Sigmoid colon (tissue), 7 donors: ENCODE measurements around the gene LPP. TPM values are rescaled to one million over a fixed set of nuclear protein-coding genes. Genes with fewer than 3 reads are reported as not detected.

ENCODE experiments used
- DNase-seq: peaks from one replicate; pipeline ENCODE4 v3.0.0-alpha.2; 2019
- H3K27ac ChIP-seq, 4 donors: fragments of 200-600 bp; sonication (generic); one replicate each; pipeline ENCODE4 v1.5.1; 2016 to 2019; ENCODE audit warnings: mild to moderate bottlenecking in 1 of 4
- H3K27me3 ChIP-seq, 3 donors: fragments of 200-600 bp; sonication (generic); one replicate each; pipeline ENCODE4 v1.5.1; 2019; ENCODE audit warnings: mild to moderate bottlenecking in 1 of 3
- H3K36me3 ChIP-seq, 4 donors: fragments of 200-600 bp; sonication (generic); one replicate each; pipeline ENCODE4 v1.5.1; 2016 to 2019
- H3K4me1 ChIP-seq, 4 donors: fragments of 200-600 bp; sonication (generic); one replicate each; pipeline ENCODE4 v1.5.1; 2017 to 2019
- H3K4me3 ChIP-seq, 4 donors: fragments of 200-600 bp; sonication (generic); one replicate each; pipeline ENCODE4 v1.5.1; 2017 to 2019; ENCODE audit warnings: mild to moderate bottlenecking in 2 of 4, moderate library complexity in 1 of 4
- H3K9me3 ChIP-seq, 4 donors: fragments of 200-600 bp in 3 of 4; sonication (generic) in 3 of 4; one replicate each; pipeline versions ENCODE4 v1.5.1 to v1.6.1; 2013 to 2019
- EP300 ChIP-seq, 4 donors: sonication (generic); formaldehyde crosslinking; IDR thresholded peaks; one replicate each; pipeline ENCODE4 v1.6.1; 2017; ENCODE audit warnings: antibody characterized with exemption in 4 of 4
- POLR2A ChIP-seq, 2 donors: fragments of 450-650 bp; IDR thresholded peaks; one replicate each; pipeline ENCODE4 v1.6.1; 2016; ENCODE audit warnings: antibody characterized with exemption in 2 of 2, mild to moderate bottlenecking in 2 of 2, moderate library complexity in 2 of 2
- POLR2AphosphoS5 ChIP-seq, 4 donors: sonication (generic); formaldehyde crosslinking; IDR thresholded peaks; one replicate each; pipeline ENCODE4 v1.6.1; 2017; ENCODE audit warnings: antibody characterized with exemption in 4 of 4
- WGBS, 2 donors: extraction: QIAGEN DNeasy Blood & Tissue Kit; methylation state at CpG; one replicate each; pipeline ENCODE4 v1.1.7; 2013; 5-methylcytosine and 5-hydroxymethylcytosine counted together
- intact Hi-C: fragments of 100-400 bp; cut with DNase I; formaldehyde crosslinking; loops from one replicate; pipeline ENCODE4 v1.15.1; 2023
- polyA plus RNA-seq, 3 donors: library from polyadenylated mRNA; stranded (reverse); fragments of 200-250 nt; gene quantifications; one replicate each; pipeline ENCODE4 v1.2.3, GENCODE V29; 2013
- total RNA-seq, 4 donors: library from RNA; depleted of rRNA; stranded (reverse); fragments of >200 nt; gene quantifications; one replicate each; pipeline ENCODE4 v1.1.0, GENCODE V29; 2016
- TF ChIP-seq, protein P1 (sequence below), 4 experiments: fragments of 450-650 bp in 3 of 4; fragments of 200-600 bp in 1 of 4; IDR thresholded peaks; one replicate each; pipeline ENCODE4 v1.5.1; 2016 to 2019; ENCODE audit warnings: antibody characterized with exemption in 4 of 4, mild to moderate bottlenecking in 3 of 4, moderate library complexity in 2 of 4
- donor health status: healthy with polysubstance abuse.
- donor health status: Bipolar disorder and iron deficiency.
- donor health status: healthy.

LPP gene
- total and polyA plus RNA-seq, 7 donors: 5.3 to 1,773 (median 824) TPM

- Histone ChIP-seq H3K9me3 (no peaks in the 10 kb centered on the region), H3K27me3 (no peaks in the 10 kb centered on the region), H3K4me1 (peaks cover 0 to 97% (median 95%) of the 10 kb centered on the region in 4 donors), H3K4me3 (no peak overlapping the region), H3K36me3 (no peaks in the 10 kb centered on the region), H3K27ac (peak overlapping the region; percentile 88 to 94 (median 90))
- intact Hi-C loops: no loop called here
- no peak for TF ChIP-seq POLR2A (IDR thresholded peaks at IDR 0.05)
- no peak for TF ChIP-seq EP300 (IDR thresholded peaks at IDR 0.05)
- TF ChIP-seq, protein P1, sequence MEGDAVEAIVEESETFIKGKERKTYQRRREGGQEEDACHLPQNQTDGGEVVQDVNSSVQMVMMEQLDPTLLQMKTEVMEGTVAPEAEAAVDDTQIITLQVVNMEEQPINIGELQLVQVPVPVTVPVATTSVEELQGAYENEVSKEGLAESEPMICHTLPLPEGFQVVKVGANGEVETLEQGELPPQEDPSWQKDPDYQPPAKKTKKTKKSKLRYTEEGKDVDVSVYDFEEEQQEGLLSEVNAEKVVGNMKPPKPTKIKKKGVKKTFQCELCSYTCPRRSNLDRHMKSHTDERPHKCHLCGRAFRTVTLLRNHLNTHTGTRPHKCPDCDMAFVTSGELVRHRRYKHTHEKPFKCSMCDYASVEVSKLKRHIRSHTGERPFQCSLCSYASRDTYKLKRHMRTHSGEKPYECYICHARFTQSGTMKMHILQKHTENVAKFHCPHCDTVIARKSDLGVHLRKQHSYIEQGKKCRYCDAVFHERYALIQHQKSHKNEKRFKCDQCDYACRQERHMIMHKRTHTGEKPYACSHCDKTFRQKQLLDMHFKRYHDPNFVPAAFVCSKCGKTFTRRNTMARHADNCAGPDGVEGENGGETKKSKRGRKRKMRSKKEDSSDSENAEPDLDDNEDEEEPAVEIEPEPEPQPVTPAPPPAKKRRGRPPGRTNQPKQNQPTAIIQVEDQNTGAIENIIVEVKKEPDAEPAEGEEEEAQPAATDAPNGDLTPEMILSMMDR (IDR thresholded peaks at IDR 0.05): no peak
- TF ChIP-seq POLR2AphosphoS5 (IDR thresholded peaks at IDR 0.05): no peak
- 12 to 57% methylated on average over 4 of the region's 4 CpGs for WGBS, 2 donors
- no peak for DNase-seq
These were observed 115.1 kb downstream of the LPP start for GRCh38 chr3:188269040-188269439.

GRCh38 chr3:188270423-188270972 lies 116.5 kb downstream of the LPP start:
- intact Hi-C loops: loop anchor here (5.0 kb wide), 1 partner anchor 218 kb away; no protein-coding TSS in a partner anchor
- TF ChIP-seq EP300 (IDR thresholded peaks at IDR 0.05): peak in 3 of 4 donors; percentile 41 to 93 (median 77)
- TF ChIP-seq POLR2AphosphoS5 (IDR thresholded peaks at IDR 0.05): peak; percentile 28 to 78 (median 72)
- TF ChIP-seq POLR2A (IDR thresholded peaks at IDR 0.05): no peak
- TF ChIP-seq, protein P1 (IDR thresholded peaks at IDR 0.05): no peak
- Histone ChIP-seq H3K27me3 (no peaks in the 10 kb centered on the region), H3K36me3 (no peaks in the 10 kb centered on the region), H3K4me1 (peaks cover 0 to 97% (median 95%) of the 10 kb centered on the region in 4 donors), H3K4me3 (no peak overlapping the region), H3K27ac (peak overlapping the region; percentile 88 to 94 (median 90)), H3K9me3 (no peaks in the 10 kb centered on the region)
- no peak for DNase-seq
- 73 to 76% methylated on average over 3 of the region's 3 CpGs for WGBS, 2 donors

- 77 to 78% methylated on average over 5 of the region's 5 CpGs for WGBS, 2 donors
- intact Hi-C loops: loop anchor here (5.0 kb wide), 1 partner anchor 219 kb away; no protein-coding TSS in a partner anchor
- Histone ChIP-seq H3K36me3 (no peaks in the 10 kb centered on the region), H3K27me3 (no peaks in the 10 kb centered on the region), H3K27ac (peak overlapping the region; percentile 88 to 94 (median 90)), H3K4me3 (no peak overlapping the region), H3K4me1 (peaks cover 0 to 98% (median 95%) of the 10 kb centered on the region in 4 donors), H3K9me3 (no peaks in the 10 kb centered on the region)
- TF ChIP-seq POLR2A (IDR thresholded peaks at IDR 0.05): no peak
- TF ChIP-seq EP300 (IDR thresholded peaks at IDR 0.05): no peak
- TF ChIP-seq POLR2AphosphoS5 (IDR thresholded peaks at IDR 0.05): no peak
- TF ChIP-seq, protein P1 (IDR thresholded peaks at IDR 0.05): no peak
- DNase-seq: no peak
These were observed 117.4 kb downstream of the LPP start for GRCh38 chr3:188271226-188271914.

DNA sequence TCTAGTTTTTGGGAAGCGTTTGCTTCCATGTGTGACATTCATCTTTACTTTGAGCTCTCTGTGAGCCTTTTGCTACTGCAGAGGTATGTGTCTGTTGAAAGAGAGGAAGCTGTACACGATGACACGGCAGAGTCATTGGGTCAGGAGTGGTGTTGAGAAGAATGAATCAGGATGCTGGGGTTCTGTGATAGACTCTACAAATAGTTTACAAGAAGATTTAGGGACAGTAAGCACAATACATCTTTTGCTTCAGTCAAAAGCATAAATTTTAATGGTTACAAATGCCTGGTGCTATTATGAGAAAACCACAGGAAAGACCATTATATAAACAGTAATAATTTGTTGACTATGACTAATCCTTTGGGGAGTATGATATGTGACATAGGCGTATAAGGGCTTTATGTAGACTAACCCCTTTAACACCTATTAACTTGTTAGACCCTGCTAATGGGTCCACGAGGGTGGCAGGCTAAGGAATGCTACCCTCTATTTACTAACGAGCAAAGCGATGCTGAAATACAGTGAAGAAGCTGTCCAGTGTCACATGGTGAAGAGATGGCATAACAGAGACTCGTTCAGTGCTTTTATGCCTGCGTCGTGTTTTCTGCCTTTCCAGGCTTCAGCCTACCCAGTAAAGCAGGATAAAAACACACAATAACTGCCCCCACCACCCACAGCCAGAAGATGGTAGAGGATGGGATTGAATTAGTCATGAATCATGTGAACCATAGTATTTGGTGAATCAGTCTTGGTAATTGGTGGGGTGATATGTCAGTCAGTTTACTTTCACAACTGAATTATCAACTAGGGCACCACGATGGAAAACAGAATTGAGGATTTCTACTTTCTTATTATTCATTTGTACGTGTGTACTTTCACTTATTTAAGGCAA lies 118.8 kb downstream of the LPP start:
- intact Hi-C loops: loop anchor here (5.0 kb wide), 1 partner anchor 220 kb away; no protein-coding TSS in a partner anchor
- peak overlapping the region; percentile 88 to 94 (median 90) for H3K27ac ChIP-seq
- 78 to 85% methylated on average over 12 of the region's 12 CpGs for WGBS, 2 donors

More for the DNA sequence above, 118.8 kb downstream of the LPP start:
- no peak for TF ChIP-seq POLR2A (IDR thresholded peaks at IDR 0.05)
- TF ChIP-seq POLR2AphosphoS5 (IDR thresholded peaks at IDR 0.05): peak; percentile 36 to 79 (median 58)
- TF ChIP-seq, protein P1 (IDR thresholded peaks at IDR 0.05): no peak
- TF ChIP-seq EP300 (IDR thresholded peaks at IDR 0.05): peak in 3 of 4 donors; percentile 46 to 63 (median 54)
- Histone ChIP-seq H3K36me3 (no peaks in the 10 kb centered on the region), H3K4me3 (no peak overlapping the region), H3K9me3 (no peaks in the 10 kb centered on the region), H3K27me3 (no peaks in the 10 kb centered on the region), H3K4me1 (peaks cover 0 to 95% (median 87%) of the 10 kb centered on the region in 4 donors)
- DNase-seq: no peak
